D341Med (cell line): Measurements from ENCODE around the gene MOGAT1.
"Not testable (repeated sequence)": the region's sequence is repeated elsewhere in the genome, so short reads cannot be mapped to it uniquely, and the experiment has no call there.

ENCODE experiments used
- DNase-seq: peaks from one replicate; pipeline ENCODE4 v3.0.0; 2012; ENCODE audit warnings: low spot score

Gene MOGAT1

DNA sequence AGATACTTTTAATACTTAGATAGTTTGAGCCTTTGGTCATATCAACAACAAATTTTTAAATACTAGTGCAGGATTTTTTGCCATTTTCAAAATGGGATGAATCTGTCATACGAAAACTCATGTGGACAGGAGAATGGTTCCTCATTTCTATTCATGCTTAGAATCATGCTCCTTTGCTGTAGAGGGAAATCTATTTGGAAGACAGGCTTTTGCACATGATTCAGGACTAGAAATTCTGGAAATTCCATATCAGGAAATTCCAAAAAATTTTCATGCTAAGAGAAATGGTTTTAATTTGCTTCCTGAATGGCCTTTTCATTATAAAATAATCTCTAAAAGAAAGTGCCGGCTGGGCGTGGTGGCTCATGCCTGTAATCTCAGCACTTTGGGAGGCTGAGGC is 39.3 kb downstream of the MOGAT1 start:
- no peak for DNase-seq

DNA sequence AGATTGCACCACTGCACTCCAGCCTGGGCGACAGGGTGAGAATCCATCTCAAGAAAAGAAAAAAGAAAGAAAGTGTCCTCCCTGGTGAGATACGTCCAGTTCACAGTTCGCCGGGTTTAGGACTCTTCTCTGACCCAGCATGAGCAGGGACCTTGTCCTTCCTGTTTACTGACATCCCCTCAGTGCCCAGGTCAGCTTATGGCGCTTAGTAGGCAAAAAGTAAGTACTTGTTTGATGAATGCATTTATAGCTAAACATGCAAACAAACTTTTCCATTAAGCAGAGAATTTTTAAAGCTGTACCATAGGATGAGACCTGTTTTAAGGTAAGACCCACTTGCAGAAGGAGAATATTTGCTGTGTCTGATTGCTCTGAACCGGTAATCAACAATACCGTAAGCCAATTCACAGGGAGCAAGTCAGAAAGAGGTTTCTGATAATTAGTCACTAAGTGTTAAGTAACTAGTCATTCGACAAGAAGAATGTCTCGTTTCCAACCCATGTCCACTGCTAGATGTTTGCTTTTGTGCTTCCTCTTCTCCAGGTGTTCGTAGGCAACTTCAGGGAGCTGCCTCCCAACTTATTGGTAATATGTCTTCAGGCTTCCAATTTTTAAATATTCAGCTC is 40.0 kb downstream of the MOGAT1 start:
- no peak for DNase-seq

- no peak for DNase-seq
These were observed 41.5 kb downstream of the MOGAT1 start for GRCh38 chr2:222713002-222713401.

DNA sequence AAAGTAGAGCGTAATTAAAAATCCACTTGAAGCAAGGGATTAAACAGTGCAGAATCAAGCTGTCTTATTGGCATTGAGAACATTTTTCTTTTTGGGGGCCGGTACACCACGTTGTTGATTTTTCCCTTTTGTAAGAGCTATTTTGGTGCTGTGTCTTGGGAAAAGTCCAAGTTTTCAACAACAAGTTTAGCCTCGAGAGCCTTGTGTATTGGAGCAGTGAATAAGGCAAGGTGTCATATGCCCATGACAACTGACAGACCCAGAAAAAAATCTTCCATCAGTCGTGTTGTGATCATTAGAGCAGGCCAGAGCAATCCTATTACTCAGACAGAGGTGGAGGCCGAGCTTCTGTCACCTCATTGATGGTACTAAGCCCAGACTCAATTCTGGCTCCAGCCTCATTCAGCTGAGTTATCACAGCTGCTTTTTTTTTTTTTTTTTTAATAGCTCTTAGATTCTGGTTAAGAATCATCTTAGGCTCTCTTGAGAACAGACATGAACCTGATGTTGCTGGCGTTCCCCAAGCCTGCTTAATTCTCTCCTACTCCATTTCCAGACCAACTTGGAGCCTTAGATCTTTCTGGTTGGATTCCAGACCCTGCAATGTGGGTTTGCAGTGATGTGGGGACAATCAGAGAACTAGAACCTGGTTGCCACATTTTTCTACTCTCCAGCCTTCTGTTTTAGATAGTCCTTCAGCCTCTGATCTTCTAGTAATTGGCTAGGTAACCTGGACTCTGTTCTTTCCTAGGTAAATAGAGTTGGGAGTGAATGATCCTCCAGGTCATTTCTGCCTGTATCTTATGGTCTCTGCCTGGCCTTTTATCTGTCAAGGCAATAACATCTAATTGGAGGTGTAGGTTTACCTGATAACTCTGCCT is 43.1 kb downstream of the MOGAT1 start:
- no peak for DNase-seq

DNA sequence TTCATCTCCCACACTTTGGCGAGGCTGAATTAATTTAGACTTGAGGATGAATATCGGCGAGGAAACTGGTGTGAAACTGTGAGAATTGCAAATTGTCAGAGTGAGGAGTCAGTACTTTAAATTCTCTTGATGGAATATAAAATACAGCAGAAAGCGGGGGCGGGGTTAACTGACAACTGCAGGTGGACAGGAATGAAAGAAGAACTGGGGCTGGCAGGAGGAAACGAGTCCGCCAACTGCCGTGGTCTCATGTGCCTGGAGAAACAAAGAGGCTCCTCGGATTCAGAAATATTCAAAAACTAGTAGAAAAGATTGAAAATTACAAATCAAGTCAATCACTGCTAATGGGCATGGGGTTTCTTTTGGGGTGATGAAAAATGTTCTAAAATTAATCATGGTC is 44.3 kb downstream of the MOGAT1 start:
- DNase-seq = no peak

GRCh38 chr2:222719787-222720186 is 48.3 kb downstream of the MOGAT1 start:
- DNase-seq = not testable (repeated sequence)

GRCh38 chr2:222721597-222721996 is 50.1 kb downstream of the MOGAT1 start:
- DNase-seq = not testable (repeated sequence)

GRCh38 chr2:222722327-222722946 is 51.0 kb downstream of the MOGAT1 start:
- DNase-seq = no peak

DNA sequence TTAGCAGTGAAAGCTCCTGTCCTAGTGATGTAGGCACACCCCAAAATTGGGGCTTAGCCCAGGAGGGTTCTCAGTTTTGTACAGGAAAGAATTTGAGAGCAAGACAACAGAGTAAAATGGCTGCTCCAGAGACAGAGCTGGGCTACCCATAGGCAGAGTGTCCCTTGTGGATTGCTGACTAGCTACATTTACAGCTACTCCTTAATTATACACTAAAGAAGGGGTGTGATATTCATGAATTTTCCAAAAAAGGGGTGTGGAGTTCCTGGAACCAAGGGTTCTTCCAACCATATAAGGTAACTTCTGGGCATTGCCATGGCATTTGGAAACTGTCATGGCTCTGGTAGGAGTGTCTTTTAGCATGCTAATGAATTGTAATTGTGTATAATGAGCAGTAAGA is 52.8 kb downstream of the MOGAT1 start:
- no peak for DNase-seq

- DNase-seq = no peak
These were observed 57.2 kb downstream of the MOGAT1 start for GRCh38 chr2:222728621-222729020.

DNA sequence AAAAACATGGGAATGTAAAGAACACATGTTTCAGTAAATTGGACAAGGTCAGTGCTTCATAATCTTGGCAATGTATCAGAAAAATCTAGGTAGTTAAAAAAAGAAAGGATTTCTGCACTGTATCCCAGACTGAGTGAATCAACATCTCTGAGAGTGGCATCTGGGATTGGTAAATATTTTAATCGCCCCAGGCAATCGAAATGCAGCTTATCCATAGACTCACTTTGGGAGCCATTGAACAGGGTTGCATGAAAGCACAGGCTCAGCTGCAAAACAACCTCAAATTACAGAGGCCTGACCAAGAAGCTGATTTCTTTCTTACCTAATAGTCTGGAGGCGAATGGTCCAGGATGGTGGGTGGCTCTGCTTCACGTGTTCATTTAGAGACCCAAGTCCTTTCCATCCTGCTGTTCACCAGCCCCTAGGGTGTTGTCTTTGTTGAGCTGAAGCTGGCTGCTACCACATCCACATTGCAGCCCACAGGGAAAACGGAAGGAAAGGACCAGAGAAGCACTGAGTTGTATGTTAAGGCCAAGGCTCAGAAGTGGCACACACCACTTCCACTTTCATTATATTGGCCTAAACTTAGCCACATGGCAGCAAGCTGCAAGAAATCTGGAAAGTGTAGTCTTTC is 59.0 kb downstream of the MOGAT1 start:
- no peak for DNase-seq

DNA sequence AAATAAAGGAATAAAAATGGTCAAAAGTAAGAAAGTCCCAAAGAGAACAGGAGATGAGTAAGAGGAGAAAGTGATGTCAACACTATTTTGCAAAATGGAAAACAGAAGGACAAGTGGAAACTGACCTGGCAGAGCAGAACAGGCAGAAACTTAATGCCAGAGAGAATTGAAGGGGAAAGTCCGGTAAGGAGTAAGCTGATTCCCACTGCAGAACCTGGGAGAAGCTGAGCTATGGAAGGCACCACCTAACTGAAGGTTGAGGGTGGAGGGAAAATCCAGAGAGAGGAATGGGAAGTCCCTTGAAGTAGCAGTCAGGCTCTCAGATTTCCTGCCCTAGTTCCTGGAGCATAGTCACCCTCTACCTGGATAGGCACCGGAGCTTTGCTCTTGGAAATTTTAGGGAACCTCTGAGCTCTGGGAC is 59.8 kb downstream of the MOGAT1 start:
- DNase-seq = no peak

- DNase-seq = no peak
These were observed 61.2 kb downstream of the MOGAT1 start for GRCh38 chr2:222732489-222733178.

GRCh38 chr2:222733470-222733845 is 62.0 kb downstream of the MOGAT1 start:
- no peak for DNase-seq

DNA sequence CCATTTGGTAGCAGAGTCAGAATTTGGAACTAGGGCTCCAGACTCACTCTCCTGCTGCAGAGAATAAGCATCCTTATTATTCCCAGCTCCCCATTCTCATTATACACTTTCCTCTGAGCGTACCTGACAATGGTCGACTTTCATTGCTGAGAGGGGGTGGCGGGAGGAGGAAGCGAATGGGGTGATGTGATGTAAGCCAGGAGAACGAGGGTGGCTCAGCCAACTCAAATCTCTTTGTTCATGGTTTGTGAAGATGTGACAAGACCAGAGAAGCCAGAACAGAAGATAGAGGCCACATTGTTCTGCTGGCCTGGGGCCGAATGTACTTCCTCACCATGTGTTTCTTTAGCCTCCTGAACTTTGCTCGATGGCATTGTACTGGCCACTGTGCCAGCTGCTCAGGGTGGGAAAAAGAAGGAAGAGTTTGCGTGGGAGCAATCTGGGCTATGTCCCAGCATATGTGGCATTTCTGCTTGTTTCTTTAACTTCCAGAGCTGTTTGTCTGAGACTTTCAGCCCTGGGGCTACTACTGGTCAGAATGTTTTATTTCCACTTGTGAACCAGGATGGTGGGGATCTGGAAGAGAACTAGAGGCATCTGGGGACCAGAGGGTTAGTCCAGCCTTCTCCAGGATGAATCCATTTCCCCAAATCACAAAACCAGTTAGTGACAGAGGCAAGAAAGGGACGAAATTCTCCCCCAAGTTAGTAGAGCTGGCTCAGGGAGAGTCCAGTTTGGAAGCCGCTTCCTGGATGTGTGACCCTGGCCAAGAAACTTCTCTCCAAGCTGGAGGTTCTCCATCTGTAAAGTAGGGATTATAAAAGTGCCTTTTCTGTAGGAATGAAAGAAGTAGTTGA is 62.6 kb downstream of the MOGAT1 start:
- no peak for DNase-seq

DNA sequence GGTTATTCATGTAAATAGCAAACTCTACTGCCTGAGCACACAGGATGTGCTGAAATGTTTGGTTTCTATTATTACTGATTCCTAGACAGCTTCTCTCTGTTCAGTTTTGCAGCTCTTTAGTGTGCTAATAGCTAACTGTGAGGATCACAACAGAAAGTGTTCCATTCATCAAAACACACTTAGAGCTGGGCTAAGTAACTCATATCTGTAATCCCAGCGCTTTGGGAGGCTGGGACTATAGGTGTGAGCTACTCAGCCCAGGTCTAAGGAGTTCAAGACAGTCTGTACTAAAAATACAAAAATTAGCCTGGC is 63.2 kb downstream of the MOGAT1 start:
- no peak for DNase-seq

- no peak for DNase-seq
These were observed 64.8 kb downstream of the MOGAT1 start for GRCh38 chr2:222736301-222736700.

DNA sequence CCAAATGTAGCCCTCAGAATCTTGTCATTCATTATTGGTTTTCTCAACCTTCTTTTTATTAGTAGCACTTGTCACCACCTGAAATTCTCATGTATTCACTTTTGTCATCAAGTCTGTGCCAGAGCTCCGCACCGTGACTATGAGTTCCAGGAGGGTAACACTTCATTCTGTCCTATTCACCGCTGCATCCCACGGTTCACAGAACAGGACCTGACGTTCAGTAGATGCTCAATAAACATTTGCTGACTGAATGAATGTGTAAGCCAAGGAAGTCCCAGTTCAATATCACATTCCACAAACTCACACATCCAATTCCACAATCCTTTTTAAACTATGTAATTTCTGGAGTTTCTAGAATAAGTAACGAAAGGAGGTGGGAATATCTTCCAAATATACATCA is 65.5 kb downstream of the MOGAT1 start:
- no peak for DNase-seq

DNA sequence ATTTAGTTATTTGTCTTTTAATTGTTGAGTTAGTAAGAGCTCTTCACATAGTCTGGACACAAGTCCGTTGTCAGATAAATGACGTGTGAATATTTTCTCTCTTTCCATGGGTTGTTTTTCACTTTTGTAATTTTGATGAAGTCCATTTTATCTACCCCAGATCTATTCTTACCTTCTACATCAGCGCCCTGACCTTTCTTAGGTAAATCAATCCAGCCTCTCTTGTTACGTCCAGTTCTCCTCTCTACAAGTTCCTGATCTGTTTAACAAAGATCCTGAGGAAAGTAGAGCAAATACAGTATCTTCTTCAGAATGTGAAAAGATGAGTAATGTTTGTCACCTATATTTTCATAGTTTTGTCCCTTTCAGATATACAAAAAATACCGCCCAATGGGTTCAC is 66.9 kb downstream of the MOGAT1 start:
- no peak for DNase-seq

- no peak for DNase-seq
These were observed 67.4 kb downstream of the MOGAT1 start for GRCh38 chr2:222738809-222739208.

DNA sequence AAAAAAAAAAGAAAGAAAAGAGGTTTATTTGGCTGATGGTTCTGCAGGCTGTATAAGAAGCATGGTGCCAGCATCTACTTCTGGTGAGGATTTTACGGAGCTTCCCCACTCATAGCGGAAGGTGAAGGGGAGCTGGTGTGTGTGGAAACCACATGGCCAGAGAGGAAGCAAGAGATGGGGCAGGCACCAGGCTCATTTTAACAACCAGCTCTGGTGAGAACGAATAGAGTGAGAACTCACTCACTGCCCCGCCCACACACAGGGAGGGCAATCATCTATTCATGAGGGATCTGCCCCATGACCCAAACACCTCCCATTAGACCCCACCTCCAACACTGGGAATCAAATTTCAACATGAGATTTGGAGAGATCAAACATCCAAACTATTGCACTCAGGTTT is 68.5 kb downstream of the MOGAT1 start:
- DNase-seq = no peak
